Stimulated activated CD8-positive, alpha-beta memory T cell treated with anti-CD3 and anti-CD28 coated beads, Interleukin-7, amount 100 ng/mL, for 1 hour (primary cell): Measurements from ENCODE around the gene CTNNA2.

ENCODE experiments used
- DNase-seq, 2 donors: peaks; one replicate each; pipeline ENCODE4 v3.0.0-alpha.2; 2020; ENCODE audit warnings: low read depth in 2 of 2

CTNNA2 gene

DNA sequence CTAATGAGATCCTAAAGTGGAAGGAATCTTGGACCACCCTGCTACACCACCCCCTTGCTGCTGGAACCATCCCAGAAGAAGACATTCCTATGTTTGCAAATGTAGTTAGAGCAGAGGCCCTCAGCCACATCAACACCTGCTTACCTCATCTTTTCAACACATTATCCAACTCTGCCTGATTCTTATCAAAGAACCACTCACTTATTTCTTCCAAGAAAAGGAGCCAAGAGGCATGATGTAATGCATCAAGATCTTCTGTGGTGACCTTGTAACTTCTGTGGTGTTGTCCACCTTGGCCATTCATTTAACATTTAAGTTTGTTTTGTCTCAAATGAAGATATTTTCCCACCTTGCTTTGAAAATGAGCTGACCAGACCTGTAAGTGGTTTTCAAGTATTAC, 338.1 kb downstream of the CTNNA2 start:
- DNase-seq, result no peak

DNA sequence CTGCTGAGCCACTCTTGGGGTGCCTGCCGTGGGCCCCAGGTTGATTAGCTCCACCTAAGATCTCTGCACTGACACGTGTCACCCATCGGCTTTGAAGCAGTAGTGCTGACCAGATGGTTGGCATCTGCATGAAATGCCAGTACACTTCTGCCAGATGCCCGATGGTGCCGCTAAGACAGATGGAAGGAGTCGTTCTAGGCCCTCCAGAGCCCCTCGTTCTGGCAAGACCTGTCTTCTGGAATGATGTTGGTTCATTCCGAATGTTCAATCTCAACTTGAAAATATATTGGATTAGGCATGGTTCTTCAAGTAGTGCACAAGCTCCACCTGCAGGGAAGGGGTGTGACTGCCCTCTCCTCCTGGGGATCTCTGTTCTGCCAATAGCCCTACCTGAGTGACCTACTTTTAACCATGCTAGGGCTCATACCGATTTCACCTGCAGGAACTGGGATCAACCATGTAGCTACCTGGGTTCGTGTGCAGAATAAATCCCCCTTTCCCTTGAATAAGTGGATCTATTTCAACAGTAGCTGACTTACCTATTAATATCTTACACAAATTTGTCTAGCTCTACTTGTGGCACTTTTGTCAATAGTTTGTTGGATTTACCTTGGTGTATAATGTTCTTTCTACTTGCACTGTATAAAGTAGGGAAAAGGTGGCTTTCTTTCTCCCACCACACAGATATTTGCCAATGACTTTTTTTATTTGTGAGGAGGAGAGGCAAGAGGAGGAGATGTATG, 342.6 kb downstream of the CTNNA2 start:
- DNase-seq, result no peak

DNA sequence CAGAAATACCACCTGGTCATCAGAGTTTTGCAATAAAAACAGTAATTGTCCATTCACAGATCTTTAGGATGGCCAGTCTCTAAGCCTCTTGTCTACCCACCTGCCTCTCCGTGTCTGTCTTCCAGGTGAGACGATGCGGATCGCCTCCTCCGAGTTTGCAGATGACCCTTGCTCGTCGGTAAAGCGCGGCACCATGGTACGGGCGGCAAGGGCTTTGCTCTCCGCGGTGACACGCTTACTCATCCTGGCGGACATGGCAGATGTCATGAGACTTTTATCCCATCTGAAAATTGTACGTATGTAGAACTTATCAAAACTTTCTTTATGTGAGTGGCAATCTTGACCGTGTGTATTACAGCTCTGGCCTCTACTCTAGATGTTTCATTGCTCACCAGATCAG, 345.0 kb downstream of the CTNNA2 start:
- DNase-seq, result no peak

GRCh38 chr2:79860228-79861058, 347.6 kb downstream of the CTNNA2 start:
- DNase-seq, result no peak

DNA sequence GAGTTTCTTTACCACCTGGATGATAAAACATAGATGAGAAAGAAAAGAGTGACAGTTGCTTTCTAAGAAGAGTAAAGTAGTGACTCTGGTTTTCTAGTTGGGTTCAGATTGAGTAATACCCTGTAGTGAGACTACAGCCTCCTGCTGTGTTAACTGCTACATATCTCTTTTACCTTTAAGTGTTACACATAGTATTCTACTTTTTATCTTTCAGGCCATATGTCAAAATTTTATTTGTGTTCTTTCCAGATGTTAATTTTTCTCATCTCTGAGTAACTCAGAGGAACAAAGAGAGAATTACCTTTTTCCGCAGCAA, 348.2 kb downstream of the CTNNA2 start:
- DNase-seq, result no peak

DNA sequence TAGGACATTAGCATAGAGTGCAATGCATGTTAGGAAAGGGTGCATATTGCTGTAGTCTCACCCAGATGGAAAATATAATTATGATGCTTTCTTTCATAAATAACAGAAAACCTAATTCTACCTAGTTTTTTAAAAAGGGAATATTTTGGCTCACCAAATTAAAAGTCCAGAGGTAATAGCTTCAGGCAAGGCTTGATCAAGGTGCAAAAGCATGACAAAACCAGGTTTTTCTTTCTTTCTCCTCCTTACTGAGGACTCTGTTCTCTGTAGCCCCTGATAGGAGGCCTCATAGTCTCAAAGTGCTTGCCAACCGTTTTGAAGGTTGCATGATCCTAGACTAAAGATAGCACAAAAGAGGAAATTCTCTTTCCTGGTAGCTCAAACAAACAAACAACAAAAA, 349.9 kb downstream of the CTNNA2 start:
- DNase-seq, result no peak

DNA sequence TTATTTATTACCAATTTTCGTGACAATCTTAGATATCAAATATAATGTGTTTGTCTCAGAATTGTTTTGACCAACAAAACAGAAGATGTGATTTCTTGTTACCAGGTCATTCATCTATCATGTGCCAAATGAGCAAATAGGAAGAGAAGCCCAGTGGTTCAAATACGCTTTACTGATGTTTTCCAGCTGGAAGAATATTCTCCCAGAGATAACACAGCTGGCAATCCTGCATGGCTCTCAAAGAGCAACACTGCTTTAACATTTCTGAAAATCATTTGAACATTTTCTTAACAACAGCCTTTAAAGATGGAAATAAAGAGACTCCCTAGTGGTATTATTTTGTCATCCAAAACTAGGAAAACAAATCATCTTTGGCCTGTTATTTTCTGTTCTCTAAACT, 359.8 kb downstream of the CTNNA2 start:
- DNase-seq, result no peak

DNA sequence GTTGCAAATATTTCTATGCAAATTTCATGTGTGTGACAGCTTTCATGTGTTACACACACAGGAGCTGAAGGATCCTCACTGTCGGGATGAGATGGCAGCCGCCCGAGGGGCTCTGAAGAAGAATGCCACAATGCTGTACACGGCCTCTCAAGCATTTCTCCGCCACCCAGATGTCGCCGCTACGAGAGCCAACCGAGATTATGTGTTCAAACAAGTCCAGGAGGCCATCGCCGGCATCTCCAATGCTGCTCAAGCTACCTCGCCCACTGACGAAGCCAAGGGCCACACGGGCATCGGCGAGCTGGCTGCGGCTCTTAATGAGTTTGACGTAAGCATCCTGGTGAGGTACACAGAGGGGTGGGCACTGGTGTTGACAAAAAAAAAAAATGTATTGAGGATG, 361.2 kb downstream of the CTNNA2 start:
- no peak for DNase-seq

DNA sequence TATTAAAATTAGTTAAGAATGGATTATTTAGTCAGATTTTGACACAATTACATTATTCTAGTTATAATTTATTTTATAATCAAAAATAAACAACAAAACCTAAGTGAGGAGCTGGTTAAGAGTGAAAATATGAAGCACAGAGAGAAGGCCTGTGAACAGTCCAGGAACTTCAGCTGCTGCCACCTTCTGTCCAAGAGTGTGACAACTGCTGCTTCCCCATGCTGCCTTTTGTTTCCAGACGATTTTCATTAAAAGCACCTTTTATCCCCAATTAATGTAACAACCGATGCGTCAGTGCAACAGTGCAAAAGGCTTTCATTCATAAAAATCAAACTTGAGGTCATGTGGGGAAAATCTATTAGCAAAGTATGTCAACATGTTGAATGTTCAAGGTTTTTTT, 363.6 kb downstream of the CTNNA2 start:
- DNase-seq, result no peak

GRCh38 chr2:79882548-79882947, 369.7 kb downstream of the CTNNA2 start:
- DNase-seq, result no peak

DNA sequence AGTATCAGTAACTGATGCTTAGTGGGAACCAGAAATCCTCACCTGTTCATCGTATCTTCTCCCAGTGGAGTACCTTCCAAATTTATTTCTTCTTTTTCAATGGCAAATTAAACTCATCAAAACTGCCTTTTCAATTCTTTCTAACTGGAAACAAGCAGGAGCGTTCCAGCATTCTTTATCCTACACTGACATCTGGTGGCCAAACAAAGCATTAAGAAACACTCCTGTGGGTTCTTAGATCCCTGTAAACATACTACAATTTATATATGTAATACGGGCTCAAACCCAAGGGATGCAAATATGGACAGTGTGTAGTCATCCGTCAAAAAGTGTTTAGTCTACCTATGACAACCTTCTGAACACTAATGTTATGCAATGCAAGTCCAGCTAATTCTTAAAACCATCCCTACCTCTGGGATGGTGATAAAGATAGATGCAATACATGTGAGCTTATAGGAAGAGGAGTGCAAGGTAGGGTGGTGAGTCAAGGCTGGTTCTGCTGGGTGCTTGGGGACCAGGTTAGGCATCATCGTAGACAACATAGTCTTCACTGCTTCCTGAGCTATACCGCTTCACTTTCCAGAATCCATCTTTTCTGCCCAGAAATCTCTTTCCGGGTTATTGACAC, 375.0 kb downstream of the CTNNA2 start:
- no peak for DNase-seq

DNA sequence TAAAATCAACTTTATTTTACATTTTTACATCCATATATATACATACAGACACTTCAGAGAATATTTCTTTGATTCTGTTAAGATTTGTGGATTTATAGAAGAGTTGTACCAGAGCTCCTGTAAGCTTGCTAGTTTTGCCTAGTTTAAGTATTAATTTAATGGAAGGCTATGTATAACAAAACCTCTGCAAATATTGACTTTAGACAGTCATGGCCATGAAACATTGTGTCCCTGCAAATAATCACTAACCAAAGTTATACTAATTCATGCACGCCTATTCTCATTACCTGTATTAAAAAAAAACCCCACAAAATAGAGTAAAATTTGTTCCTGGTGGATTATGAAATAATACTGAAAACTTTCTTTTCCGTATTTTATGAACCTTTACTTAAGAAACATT, 379.3 kb downstream of the CTNNA2 start:
- no peak for DNase-seq

DNA sequence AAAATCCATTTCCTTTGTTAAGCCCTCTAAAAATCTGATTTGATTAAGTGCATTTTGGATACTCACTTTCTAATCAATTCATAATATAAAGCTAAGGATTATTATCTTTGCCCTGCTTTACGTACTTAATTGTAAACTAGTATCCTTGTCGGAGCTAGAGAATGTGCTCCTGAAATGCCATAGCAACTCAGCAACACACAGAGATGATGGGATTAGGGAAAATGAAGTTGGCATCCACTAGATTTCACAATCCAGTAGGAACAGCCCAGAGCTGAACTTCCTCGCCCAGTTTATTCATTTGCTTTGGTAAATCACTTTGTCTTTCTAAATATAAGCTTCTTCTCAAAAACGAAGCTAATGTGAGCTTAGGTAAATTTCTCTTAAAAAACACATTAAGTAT, 386.3 kb downstream of the CTNNA2 start:
- no peak for DNase-seq

GRCh38 chr2:79901161-79901560, 388.3 kb downstream of the CTNNA2 start:
- DNase-seq, result no peak

GRCh38 chr2:79903222-79904000, 390.6 kb downstream of the CTNNA2 start:
- no peak for DNase-seq

- DNase-seq, result no peak
Measured at GRCh38 chr2:79906139-79906890, 393.5 kb downstream of the CTNNA2 start.

- DNase-seq, result no peak
Measured at GRCh38 chr2:79909521-79909920, 396.7 kb downstream of the CTNNA2 start.

GRCh38 chr2:79910643-79911042, 397.8 kb downstream of the CTNNA2 start:
- no peak for DNase-seq

GRCh38 chr2:79915455-79915854, 402.6 kb downstream of the CTNNA2 start:
- no peak for DNase-seq

DNA sequence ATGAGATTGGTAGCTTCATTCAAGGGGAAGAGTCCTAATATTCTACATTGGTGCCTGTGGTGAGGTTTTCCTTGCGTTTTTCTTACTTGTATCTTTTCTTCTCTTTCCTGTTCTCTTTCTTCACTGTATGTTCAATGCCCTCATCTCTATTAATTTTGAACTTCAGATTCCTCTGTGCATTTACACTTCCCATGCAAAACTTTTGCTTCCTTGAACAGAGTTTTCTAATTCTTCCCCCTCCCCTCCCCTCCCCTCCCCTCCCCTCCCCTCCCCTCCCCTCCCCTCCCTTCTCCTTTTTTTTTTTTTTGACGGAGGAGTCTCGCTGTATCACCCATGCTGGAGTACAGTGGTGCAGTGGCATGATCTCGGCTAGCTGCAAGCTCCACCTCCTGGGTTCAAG, 403.4 kb downstream of the CTNNA2 start:
- DNase-seq, result no peak

- DNase-seq, result no peak
Measured at GRCh38 chr2:79920512-79921076, 407.7 kb downstream of the CTNNA2 start.
